Transverse colon (tissue), 4 donors: ENCODE results near the gene RHBDD1. TPM values are rescaled to one million over a fixed set of nuclear protein-coding genes. Genes with fewer than 3 reads are reported as not detected.

Source experiments
- DNase-seq: peaks from one replicate; pipeline ENCODE4 v3.0.0-alpha.2; 2019
- H3K27ac ChIP-seq, 4 donors: fragments of 200-600 bp; sonication (generic); 2 replicates each; pipeline ENCODE4 v1.5.1; 2016 to 2018; ENCODE audit warnings: inconsistent platforms in 4 of 4
- H3K27me3 ChIP-seq: fragments of 200-600 bp; sonication (generic); 2 replicates; pipeline ENCODE4 v1.5.1; 2017; ENCODE audit warnings: inconsistent platforms
- H3K36me3 ChIP-seq, 4 donors: fragments of 200-600 bp; sonication (generic); 2 replicates each; pipeline ENCODE4 v1.5.1; 2017 to 2019; ENCODE audit warnings: inconsistent platforms in 4 of 4
- H3K4me1 ChIP-seq, 4 donors: fragments of 200-600 bp; sonication (generic); 2 replicates each; pipeline ENCODE4 v1.5.1; 2017 to 2020; ENCODE audit warnings: inconsistent platforms in 4 of 4
- H3K4me3 ChIP-seq, 4 donors: fragments of 200-600 bp; sonication (generic); 1 replicate in 1 of 4; 2 replicates in 3 of 4; pipeline versions ENCODE4 v1.5.1 to v1.6.1; 2017 to 2019; ENCODE audit warnings: inconsistent platforms in 4 of 4
- H3K9me3 ChIP-seq, 2 donors: fragments of 200-600 bp; sonication (generic); 2 replicates each; pipeline ENCODE4 v1.5.1; 2017 to 2019; ENCODE audit warnings: inconsistent platforms in 2 of 2
- EP300 ChIP-seq: sonication (generic); formaldehyde crosslinking; IDR thresholded peaks from one replicate; pipeline ENCODE4 v1.6.1; 2017; ENCODE audit warnings: antibody characterized with exemption, low read depth
- POLR2A ChIP-seq: fragments of 450-650 bp; IDR thresholded peaks from one replicate; pipeline ENCODE4 v1.6.1; 2016; ENCODE audit warnings: antibody characterized with exemption, mild to moderate bottlenecking, moderate library complexity
- POLR2AphosphoS5 ChIP-seq, 3 donors: sonication (generic); formaldehyde crosslinking; IDR thresholded peaks; one replicate each; pipeline ENCODE4 v1.6.1; 2016; ENCODE audit warnings: antibody characterized with exemption in 3 of 3
- WGBS, 2 donors: methylation state at CpG; one replicate each; pipeline ENCODE4 v1.1.5; 2018; ENCODE audit warnings: low coverage in 1 of 2; 5-methylcytosine and 5-hydroxymethylcytosine counted together
- in situ Hi-C, 4 donors: fragments of 200-750 bp; cut with MboI; loops; one replicate each; pipeline versions ENCODE4 v1.15.0 to v1.15.1; 2017; ENCODE audit warnings: low sequenced_read_pairs in 3 of 4, low pct_ligation_motif_present in 1 of 4, low pct_unique_long_range_greater_than_20kb in 1 of 4
- intact Hi-C: fragments of 100-400 bp; cut with DNase I; formaldehyde crosslinking; loops from one replicate; pipeline ENCODE4 v1.15.1; 2023; ENCODE audit warnings: low total_unique reads
- total RNA-seq, 4 donors: library from RNA; depleted of rRNA; stranded (reverse); fragments of >200 nt; gene quantifications; one replicate each; pipeline ENCODE4 v1.1.0, GENCODE V29; 2016
- TF ChIP-seq, protein P1 (sequence below), 5 experiments: fragments of 200-600 bp in 3 of 5; fragments of 450-650 bp in 2 of 5; sonication (generic) in 3 of 5; IDR thresholded peaks; 1 replicate in 2 of 5; 2 replicates in 3 of 5; pipeline ENCODE4 v1.5.1; 2016 to 2017; ENCODE audit warnings: antibody characterized with exemption in 5 of 5, inconsistent platforms in 3 of 5, mild to moderate bottlenecking in 2 of 5, moderate library complexity in 1 of 5

Gene RHBDD1
- total RNA-seq, 4 donors from 2014 or later: 11.9 to 47.5 (median 22.5) TPM

DNA sequence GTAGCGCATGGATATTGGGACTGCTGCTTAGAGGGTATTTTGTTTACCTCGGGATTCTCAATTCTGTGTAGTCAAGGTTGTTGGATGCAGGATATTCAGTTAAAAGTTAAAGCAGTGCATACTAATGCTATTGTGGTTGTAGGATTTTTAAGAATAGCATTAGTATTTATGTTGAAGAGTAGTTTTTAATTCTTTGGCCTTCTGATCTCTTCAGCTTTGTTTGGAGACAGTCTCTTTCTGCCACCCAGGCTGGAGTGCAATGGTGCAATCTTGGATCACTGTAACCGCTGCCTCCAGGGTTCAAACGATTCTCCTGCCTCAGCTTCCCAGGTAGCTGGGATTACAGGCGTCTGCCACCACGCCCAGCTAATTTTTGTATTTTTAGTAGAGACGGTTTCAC, 1.5 kb downstream of the RHBDD1 start:
- H3K27me3 ChIP-seq: no peaks in the 10 kb centered on the region
- H3K36me3 ChIP-seq: no peaks in the 10 kb centered on the region
- in situ Hi-C loops (no loop called here), intact Hi-C loops (loop anchor here (5.0 kb wide), 1 partner anchor 115 kb away; no protein-coding TSS in a partner anchor)
- 76 to 84% methylated on average over 7 of the region's 7 CpGs for WGBS, 2 donors
- no peak for DNase-seq
- H3K27ac ChIP-seq: peak overlapping the region; percentile 99 to 100 (median 100)
- TF ChIP-seq, protein P1, sequence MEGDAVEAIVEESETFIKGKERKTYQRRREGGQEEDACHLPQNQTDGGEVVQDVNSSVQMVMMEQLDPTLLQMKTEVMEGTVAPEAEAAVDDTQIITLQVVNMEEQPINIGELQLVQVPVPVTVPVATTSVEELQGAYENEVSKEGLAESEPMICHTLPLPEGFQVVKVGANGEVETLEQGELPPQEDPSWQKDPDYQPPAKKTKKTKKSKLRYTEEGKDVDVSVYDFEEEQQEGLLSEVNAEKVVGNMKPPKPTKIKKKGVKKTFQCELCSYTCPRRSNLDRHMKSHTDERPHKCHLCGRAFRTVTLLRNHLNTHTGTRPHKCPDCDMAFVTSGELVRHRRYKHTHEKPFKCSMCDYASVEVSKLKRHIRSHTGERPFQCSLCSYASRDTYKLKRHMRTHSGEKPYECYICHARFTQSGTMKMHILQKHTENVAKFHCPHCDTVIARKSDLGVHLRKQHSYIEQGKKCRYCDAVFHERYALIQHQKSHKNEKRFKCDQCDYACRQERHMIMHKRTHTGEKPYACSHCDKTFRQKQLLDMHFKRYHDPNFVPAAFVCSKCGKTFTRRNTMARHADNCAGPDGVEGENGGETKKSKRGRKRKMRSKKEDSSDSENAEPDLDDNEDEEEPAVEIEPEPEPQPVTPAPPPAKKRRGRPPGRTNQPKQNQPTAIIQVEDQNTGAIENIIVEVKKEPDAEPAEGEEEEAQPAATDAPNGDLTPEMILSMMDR (IDR thresholded peaks at IDR 0.05): no peak
- TF ChIP-seq POLR2AphosphoS5 (IDR thresholded peaks at IDR 0.05) (no peak), POLR2A (no peak), EP300 (no peak)
- peak overlapping the region in 1 of 4 donors; percentile 94 for H3K4me3 ChIP-seq
- H3K9me3 ChIP-seq: no peaks in the 10 kb centered on the region
- peaks cover 16 to 39% (median 21%) of the 10 kb centered on the region in 4 donors for H3K4me1 ChIP-seq

GRCh38 chr2:226837787-226838603, 2.1 kb downstream of the RHBDD1 start:
- WGBS, 2 donors: 86 to 89% methylated on average over 9 to 12 of the region's 12 CpGs
- peak overlapping the region; percentile 99 to 100 (median 100) for H3K27ac ChIP-seq
- H3K4me1 ChIP-seq: peaks cover 16 to 39% (median 21%) of the 10 kb centered on the region in 4 donors
- H3K36me3 ChIP-seq: no peaks in the 10 kb centered on the region
- no peaks in the 10 kb centered on the region for H3K27me3 ChIP-seq
- in situ Hi-C loops: no loop called here
- no peaks in the 10 kb centered on the region for H3K9me3 ChIP-seq
- intact Hi-C loops: loop anchor here (5.0 kb wide), 1 partner anchor 116 kb away; no protein-coding TSS in a partner anchor
- no peak for DNase-seq
- TF ChIP-seq EP300: no peak
- TF ChIP-seq, protein P1 (IDR thresholded peaks at IDR 0.05): no peak
- no peak for TF ChIP-seq POLR2AphosphoS5 (IDR thresholded peaks at IDR 0.05)
- TF ChIP-seq POLR2A: no peak
- H3K4me3 ChIP-seq: no peak overlapping the region

DNA sequence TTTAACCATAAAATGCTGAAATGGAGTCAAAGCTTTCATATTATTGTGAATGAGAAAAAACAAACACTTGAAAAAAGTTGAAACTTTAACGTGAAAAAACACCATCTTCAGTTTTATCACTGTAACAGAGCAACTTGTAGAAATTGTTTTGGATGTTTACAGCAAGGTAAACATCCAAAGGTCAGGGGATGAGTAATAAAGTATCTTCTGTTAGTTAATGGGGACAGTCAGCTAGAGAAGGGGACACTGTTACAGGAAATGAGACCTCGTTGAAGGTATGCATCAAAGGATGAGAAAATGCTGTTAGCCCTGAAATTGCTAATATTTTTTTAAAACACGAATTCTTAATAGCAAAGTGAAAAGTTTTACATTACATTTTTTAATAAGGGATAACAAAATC, 2.9 kb downstream of the RHBDD1 start:
- in situ Hi-C loops: no loop called here
- Histone ChIP-seq H3K27me3 (no peaks in the 10 kb centered on the region), H3K4me1 (peaks cover 16 to 39% (median 21%) of the 10 kb centered on the region in 4 donors), H3K4me3 (no peak overlapping the region), H3K27ac (peak overlapping the region in 2 of 4 donors; percentile 100), H3K36me3 (no peaks in the 10 kb centered on the region), H3K9me3 (no peaks in the 10 kb centered on the region)
- WGBS, 2 donors: 49 to 51% methylated on average over 3 of the region's 3 CpGs
- no peak for DNase-seq
- TF ChIP-seq POLR2A (no peak), POLR2AphosphoS5 (IDR thresholded peaks at IDR 0.05) (no peak), EP300 (no peak)
- intact Hi-C loops: loop anchor here (5.0 kb wide), 1 partner anchor 116 kb away; no protein-coding TSS in a partner anchor

DNA sequence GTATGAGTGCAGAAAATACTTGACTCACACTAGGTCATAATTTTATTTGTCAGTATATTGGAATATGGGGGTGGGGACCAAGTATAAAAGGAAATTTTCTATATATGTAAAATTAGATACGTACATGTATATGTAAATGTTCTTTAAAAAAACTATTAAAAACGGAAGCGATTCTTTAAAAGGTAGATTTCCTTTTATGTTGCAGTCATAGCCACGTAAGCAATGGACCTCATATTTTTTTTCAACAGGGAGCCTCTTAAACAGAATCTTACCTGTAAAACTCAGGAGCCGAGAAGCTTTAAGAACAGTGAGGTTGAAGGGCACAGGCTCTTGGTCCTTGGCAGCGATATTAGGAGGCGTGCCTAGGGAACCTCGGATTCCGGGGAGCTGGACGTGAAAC, 3.3 kb downstream of the RHBDD1 start:
- TF ChIP-seq POLR2AphosphoS5 (IDR thresholded peaks at IDR 0.05) (no peak), EP300 (no peak), POLR2A (no peak)
- TF ChIP-seq, protein P1 (IDR thresholded peaks at IDR 0.05): no peak
- Histone ChIP-seq H3K4me3 (no peak overlapping the region), H3K27ac (peak overlapping the region in 2 of 4 donors; percentile 11 to 100), H3K9me3 (no peaks in the 10 kb centered on the region), H3K27me3 (no peaks in the 10 kb centered on the region), H3K4me1 (peaks cover 16 to 39% (median 21%) of the 10 kb centered on the region in 4 donors), H3K36me3 (no peaks in the 10 kb centered on the region)
- intact Hi-C loops (loop anchor here (5.0 kb wide), 1 partner anchor 117 kb away; no protein-coding TSS in a partner anchor), in situ Hi-C loops (no loop called here)
- DNase-seq: no peak
- 82 to 83% methylated on average over 4 to 10 of the region's 10 CpGs for WGBS, 2 donors
